Caki2 (cell line): Measurements from ENCODE around the gene ERGIC1. TPM values are rescaled to one million over a fixed set of nuclear protein-coding genes. Genes with fewer than 3 reads are reported as not detected.

Source experiments
- DNase-seq: peaks from one replicate; pipeline ENCODE4 v3.0.0-alpha.2; 2015; ENCODE audit warnings: low read depth
- in situ Hi-C: cut with HindIII; loops from 2 replicates; pipeline ENCODE4 v1.10.0; 2016; ENCODE audit warnings: low sequenced_read_pairs, low pct_unique_long_range_greater_than_20kb, mixed read lengths
- total RNA-seq: library from RNA; depleted of rRNA; stranded (reverse); fragments of >200 nt; shearing (Covaris generic); gene quantifications from 2 replicates; pipeline ENCODE4 v1.2.3, GENCODE V29; 2014; ENCODE audit warnings: low replicate concordance

The ERGIC1 gene
- total RNA-seq, 1 experiment from 2014 or later = 84.8 TPM

DNA sequence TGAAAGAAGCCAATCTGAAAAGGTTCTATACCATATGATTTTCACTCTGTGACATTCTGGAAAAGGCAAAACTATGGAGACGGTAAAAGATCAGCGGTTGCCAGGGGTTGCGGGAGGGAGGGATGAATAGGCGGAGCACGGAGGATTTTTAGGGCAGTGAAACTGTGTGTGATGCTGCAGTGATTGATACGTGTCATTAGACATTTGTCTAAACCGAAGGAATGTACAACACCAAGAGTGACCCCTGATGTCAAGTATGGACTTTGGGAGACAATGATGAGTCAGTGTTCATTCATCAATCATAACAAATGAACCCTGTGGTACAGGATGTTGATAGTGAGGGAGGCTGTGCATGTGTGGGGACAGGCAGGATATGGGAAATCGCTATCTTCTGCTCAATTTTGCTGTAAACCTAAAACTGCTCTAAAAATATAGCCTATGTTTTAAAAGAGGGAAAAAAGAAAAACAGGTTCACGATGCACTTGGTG lies 34.4 kb downstream of the ERGIC1 start:
- in situ Hi-C loops = no loop called here
- DNase-seq = peak; percentile 94

- in situ Hi-C loops = no loop called here
- DNase-seq = peak; percentile 98
Measured at GRCh38 chr5:172868924-172869591, 35.0 kb downstream of the ERGIC1 start.

DNA sequence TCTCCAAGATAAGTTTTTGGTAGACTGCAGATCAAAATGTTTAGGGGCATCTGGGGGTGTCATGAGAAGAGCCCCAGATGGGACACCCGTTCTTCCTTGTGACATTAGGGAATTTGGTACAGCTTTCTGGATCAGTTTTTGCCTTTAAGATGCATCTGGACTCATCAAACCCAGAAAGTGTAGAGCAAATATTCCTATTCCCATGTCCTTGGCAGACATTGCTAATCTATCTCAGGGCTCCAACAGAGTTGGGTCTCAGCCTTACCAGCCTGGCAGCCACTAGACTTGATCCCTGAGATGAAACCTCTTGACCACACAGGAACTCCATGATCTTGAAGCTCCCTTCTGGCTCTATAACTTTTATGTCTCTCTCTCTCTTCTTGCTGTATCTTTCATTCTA lies 35.6 kb downstream of the ERGIC1 start:
- DNase-seq = no peak
- in situ Hi-C loops = no loop called here

DNA sequence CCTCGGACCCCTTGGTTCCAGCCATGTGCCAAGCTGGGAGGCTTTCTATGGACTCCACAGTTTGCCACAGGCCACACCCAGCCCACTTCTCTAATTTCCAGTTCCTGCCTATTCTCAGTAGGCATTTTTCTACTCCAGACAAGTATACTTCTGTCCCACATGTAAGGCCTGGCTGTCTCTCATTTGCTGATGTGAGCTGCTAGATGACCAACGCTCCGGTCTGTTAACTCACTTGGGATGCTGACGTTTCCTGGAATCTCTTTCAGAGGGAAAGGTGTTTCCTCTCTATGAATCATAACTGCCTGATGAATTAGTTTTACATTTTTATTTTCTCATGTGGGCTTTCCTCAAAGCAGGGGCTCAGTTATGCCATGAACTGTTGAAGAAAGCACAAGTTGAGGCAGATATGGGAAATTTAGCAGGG lies 36.3 kb downstream of the ERGIC1 start:
- peak; percentile 94 for DNase-seq
- in situ Hi-C loops = no loop called here

DNA sequence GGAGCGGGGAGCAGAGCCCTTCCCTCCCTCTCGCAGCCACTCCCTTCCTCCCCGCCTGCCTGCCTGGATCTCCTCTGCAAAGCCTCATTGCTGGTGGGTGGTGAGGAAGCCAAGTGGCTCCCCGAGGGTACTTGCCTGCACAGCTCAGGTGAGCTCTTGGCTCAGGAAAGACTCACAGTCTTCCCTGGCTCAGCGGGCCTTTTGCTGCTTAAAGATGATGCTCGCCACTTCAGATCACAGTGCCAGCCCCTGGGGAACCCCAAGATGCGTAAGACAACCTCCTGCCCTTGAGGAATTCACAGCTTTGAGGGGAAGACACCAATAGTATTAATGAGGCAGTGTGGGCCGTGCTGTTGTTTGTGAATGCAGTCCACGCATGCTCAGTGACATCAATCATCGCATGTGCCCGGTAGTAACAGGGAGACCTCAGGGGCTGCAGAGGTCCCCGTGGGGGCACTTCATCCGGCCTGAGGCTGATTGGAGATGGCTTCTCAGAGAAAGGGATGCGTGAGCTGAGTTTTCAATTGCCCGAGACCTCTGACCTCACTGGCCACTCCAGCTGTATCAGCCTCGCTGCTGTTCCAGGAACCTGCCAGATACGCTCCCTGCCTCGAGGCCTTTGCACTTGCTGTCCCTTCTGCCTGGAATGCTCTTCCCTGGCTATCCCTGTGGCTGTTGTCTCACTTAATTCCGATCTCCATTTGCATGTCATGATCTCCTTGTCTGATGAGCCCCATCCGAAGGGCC lies 36.8 kb downstream of the ERGIC1 start:
- no peak for DNase-seq
- in situ Hi-C loops = no loop called here

- no peak for DNase-seq
- in situ Hi-C loops = no loop called here
Measured at GRCh38 chr5:172871536-172871935, 37.5 kb downstream of the ERGIC1 start.

GRCh38 chr5:172871982-172872381 lies 37.9 kb downstream of the ERGIC1 start:
- DNase-seq = no peak
- in situ Hi-C loops = no loop called here

GRCh38 chr5:172872997-172873491 lies 39.0 kb downstream of the ERGIC1 start:
- in situ Hi-C loops = no loop called here

DNA sequence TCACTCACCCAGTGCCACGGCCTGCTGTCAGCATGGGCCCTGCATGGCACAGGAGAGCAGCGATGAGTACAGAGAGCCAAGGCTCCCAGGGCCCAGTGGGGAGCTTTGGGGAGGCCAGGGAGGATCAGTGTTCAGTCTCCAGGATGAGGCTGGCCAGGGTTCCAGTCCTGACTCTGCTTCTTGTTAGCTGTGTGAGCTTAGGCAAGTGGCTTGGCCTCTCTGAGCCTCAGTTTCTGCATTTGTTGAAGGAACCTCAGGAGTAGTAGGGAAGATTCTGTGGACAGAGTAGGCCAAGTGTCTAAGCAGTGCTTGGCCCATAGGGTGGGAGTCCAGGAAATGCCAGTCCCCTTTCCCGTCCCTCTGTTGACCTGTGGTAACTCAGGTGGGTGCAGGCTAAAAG lies 39.5 kb downstream of the ERGIC1 start:
- DNase-seq = no peak
- in situ Hi-C loops = no loop called here

More at GRCh38 chr5:172872997-172873491, 39.0 kb downstream of the ERGIC1 start:
- no peak for DNase-seq

DNA sequence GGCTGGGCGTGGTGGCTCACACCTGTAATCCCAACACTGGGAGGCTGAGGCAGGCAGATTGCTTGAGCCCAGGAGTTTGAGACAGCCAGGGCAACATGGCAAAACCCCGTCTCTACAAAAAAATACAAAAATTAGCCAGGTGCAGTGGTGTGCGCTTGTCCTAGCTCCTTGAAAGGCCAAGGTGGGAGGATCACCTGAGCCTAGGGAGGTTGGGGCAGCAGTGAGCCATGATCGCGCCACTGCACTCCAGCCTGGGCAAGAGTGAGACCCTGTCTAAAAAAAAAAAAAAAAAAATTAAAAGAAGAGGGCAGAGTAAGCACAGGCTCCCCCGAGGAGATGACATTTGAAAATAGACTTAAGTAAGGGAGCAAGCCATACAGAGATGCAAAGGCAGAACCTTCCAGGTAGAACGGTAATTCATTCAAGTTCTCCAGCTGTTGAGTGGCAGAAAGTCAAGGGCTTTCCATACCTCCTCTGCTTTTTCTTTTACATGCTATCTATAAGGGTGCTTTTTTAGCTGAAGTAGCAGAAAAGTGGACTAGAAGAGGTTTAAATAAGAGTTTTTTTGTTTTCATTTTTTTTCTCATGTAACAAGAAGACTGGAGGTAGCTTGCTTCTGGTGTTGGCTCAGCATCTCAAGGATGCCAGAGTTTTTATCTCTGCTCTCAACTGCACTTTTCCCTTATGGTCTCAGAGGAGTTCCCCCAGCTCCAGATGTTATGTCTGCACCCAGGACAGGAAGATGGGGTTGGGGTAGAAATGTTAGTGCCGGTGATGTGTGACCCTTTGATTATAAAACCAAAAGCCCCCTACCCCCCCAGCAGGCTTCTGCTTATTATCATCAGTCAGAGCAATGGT lies 40.8 kb downstream of the ERGIC1 start:
- in situ Hi-C loops = no loop called here
- no peak for DNase-seq

DNA sequence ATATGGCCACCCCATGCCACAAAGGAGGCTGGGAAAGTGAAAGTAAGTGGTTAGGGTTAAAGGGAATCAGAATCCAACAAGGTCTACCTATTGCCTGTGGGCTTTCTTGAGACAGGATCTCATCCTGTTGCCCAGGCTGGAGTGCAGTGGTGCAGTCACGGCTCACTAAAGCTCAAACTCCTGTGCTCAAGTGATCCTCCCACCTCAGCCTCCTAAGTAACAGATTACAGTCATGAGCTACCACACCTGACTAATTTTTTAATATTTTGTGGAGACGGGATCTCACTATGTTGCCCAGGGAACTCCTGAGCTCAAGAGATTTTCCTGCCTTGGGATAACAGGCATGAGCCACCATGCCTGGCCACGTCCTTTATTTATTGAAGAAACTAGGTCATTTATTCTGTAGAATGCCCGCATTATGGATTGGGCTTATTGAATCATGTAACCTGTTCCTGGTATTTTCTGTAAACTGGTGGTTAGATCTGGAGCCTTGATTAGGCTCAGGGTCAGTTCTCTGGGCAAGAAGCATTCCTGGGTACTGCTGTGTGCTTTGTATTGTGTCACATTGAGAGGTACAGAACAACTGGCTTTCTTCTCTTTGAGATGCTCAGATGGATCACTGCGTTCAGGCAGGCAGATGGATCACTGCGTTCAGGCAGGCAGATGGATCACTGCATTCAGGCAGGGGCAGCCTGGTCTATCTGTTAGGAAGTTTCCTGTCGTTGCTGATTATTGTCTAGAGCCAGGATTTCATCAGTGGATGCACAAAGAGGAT lies 41.6 kb downstream of the ERGIC1 start:
- in situ Hi-C loops = no loop called here
- DNase-seq = peak; percentile 80

- in situ Hi-C loops = no loop called here
- DNase-seq = no peak
Measured at GRCh38 chr5:172876578-172876977, 42.5 kb downstream of the ERGIC1 start.

DNA sequence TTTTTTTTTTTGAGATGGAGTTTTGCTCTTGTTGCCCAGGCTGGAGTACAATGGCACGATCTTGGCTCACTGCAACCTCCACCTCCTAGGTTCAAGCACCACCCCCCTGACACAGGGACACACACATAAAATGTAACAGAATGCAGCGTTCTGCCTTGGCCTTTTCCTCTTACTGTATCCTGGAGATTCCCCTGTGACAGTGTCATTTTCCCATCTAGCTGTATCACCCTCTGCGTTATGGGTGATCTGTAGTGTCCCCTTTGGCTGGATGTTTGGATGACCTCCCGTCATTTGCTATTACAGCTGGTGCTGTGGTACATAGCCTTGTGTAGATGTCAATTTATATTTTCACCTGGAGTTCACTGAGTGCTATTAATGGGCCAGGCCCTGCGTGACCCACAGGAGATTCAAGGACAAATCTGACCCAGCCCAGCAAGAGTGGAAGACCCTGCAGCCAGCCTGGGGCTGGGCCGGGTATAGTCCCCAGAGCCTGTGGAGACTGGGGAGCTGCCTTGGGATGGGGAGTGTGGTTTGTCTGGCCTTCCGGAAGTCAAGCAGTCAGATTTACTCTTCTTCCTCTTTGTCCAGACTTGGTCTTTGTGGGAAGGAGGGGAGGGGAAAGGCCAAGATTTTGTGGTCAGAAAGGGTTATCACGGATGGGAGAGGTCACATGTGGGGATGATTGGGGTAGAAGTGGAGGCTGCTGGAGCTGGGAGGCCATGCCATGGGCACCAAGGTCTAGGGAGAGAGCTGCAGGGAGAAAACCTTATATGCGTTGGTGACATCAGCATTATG lies 43.6 kb downstream of the ERGIC1 start:
- in situ Hi-C loops = no loop called here
- no peak for DNase-seq

DNA sequence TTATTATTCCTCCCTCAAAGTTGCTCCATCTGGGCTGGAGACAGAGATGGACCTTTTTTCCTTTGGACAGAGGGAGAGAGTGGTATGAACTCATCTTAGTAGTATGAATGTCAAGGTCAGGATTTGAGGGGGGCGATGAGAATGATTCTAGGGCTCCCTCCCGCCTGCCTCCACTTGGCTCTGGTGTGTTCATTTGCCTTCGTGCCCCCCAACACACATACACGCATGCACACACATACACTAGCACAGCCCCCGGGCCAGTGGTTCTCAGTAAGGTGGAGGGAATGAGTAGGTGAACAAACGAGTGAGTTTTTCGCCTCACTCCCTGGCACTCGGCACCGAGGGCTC lies 44.5 kb downstream of the ERGIC1 start:
- DNase-seq = no peak
- in situ Hi-C loops = no loop called here

DNA sequence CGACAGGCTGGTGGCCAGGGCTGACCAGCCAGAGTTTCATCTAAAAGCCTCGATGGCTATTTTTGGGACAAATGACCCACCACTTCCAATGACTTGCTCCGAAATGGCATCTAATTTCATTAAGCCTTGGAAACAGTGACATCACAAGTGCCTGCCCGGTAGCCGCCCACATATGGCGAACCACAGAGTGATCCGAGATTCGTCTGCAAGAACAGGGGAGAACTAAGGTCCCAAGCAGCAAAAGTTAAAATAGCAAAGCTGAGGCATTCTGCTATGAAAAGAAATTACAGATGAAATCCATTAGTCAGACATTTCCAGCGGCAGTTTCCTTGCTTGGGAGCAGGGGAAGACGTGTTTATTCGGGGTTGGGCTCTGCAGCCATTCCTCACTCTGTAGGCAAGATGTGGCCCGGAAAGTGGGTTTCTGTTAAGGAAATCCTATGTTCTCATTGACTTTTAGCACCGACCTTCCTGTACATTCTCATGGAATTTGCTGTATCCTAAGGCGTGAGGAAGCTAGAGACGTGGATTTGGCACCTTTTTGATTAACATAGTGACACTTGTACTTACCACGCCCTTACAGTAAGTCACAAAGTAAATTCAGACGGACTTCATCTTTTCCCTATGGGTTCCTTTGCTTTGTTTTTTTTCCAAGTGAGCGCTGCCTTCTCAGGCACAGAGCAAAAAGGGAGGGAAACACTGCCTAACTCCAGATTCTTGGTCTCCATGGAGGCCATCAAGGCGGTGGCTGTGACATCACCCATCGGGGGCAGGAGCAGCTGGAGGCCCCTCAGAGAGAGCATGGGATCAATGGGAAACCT lies 45.1 kb downstream of the ERGIC1 start:
- in situ Hi-C loops = no loop called here
- no peak for DNase-seq

DNA sequence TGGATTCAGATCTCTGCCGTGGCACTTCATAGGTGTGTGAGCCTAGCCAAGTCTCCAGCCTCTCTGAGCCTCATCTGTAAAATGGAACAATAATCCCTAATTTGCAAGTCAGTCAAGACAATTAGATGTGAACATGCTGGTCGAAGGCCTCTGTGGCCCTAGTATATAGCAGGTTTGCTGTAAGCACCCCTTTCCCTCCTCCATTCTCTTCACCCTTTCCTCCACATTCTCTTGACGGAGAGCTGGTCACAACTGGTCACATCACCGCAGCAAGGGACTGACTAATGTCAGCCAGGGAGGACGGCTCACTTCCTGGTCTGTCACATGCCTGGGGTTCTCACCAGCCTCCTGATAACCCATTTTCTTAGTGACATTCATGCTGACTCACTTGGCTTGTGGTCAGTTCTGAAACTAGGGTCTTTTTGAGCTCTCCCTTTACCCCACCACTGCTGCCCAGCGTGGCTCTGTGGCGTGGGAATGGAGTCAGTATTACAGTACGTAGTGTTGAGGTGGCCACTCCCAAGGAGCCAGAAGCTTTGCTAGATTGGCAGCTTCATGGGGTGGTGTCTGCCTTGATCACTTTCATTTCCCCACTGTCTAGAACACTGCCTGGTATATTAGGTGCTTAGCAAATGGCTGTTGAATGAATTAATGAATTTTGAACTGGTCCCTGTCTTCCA lies 47.8 kb downstream of the ERGIC1 start:
- in situ Hi-C loops = no loop called here
- DNase-seq = peak; percentile 88
